C4-2B (cell line): ENCODE measurements around the gene ARCN1.

ENCODE experiments used
- H3K27ac ChIP-seq: fragments of 450-650 bp; 2 replicates; pipeline ENCODE4 v1.5.1; 2017
- CTCF ChIP-seq: fragments of 450-650 bp; conservative IDR thresholded peaks from 2 replicates; pipeline ENCODE4 v1.5.1; 2017; ENCODE audit warnings: mild to moderate bottlenecking
- ZFX ChIP-seq: fragments of 450-650 bp; IDR thresholded peaks from 2 replicates; pipeline ENCODE4 v1.6.1; 2017

The ARCN1 gene

GRCh38 chr11:118627566-118627965 lies 55.4 kb downstream of the ARCN1 start:
- TF ChIP-seq CTCF (no peak), ZFX (no peak)
- no peak overlapping the region for H3K27ac ChIP-seq

GRCh38 chr11:118628031-118628430 lies 55.8 kb downstream of the ARCN1 start:
- H3K27ac ChIP-seq, result no peak overlapping the region
- TF ChIP-seq CTCF (no peak), ZFX (no peak)

GRCh38 chr11:118628432-118628831 lies 56.2 kb downstream of the ARCN1 start:
- H3K27ac ChIP-seq, result no peak overlapping the region
- TF ChIP-seq CTCF (no peak), ZFX (no peak)

GRCh38 chr11:118628861-118629549 lies 56.8 kb downstream of the ARCN1 start:
- TF ChIP-seq CTCF (no peak), ZFX (no peak)
- H3K27ac ChIP-seq, result no peak overlapping the region

- no peak for TF ChIP-seq ZFX
- TF ChIP-seq CTCF, result no peak
- no peak overlapping the region for H3K27ac ChIP-seq
These were observed 57.8 kb downstream of the ARCN1 start for GRCh38 chr11:118629761-118630661.

- TF ChIP-seq CTCF (no peak), ZFX (no peak)
- H3K27ac ChIP-seq, result no peak overlapping the region
These were observed 59.1 kb downstream of the ARCN1 start for GRCh38 chr11:118631142-118631909.
